NCI-H748 treated with DMSO at 0.1 percent for 48 hours (cell line): Measurements from ENCODE around the gene LRRC8C.
A peak's percentile ranks its signal among the peaks of the same experiment; 100 is the strongest.
"Not testable (repeated sequence)": the region's sequence is repeated elsewhere in the genome, so short reads cannot be mapped to it uniquely, and the experiment has no call there.

Source experiments
- DNase-seq: peaks from one replicate; lab custom pipeline; 2025; lab: John Stamatoyannopoulos, UW

LRRC8C gene

DNA sequence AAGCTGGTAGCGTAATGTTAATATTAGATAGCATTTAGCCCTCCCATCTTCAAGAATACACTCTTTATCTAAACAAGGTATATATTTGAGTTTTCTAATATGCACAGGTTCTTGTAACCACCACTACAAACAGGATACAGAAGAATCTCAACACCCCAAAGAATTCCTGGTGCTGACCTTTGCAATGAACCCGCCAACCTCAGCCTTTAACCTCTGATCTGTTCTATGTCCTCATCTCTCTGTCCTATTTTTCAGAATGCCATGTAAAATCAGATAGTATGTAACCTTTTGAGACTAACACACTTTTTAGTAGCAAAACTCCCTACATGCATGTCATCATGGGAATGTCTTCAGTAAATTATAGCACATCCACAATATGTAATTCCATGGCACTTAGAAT, 71.1 kb downstream of the LRRC8C start:
- no peak for DNase-seq

DNA sequence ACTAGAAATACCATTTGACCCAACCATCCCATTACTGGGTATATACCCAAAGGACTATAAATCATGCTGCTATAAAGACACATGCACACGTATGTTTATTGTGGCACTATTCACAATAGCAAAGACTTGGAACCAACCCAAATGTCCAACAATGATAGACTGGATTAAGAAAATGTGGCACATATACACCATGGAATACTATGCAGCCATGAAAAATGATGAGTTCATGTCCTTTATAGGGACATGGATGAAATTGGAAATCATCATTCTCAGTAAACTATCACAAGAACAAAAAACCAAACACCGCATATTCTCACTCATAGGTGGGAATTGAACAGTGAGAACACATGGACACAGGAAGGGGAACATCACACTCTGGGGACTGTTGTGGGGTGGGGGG, 72.0 kb downstream of the LRRC8C start:
- not testable (repeated sequence) for DNase-seq

DNA sequence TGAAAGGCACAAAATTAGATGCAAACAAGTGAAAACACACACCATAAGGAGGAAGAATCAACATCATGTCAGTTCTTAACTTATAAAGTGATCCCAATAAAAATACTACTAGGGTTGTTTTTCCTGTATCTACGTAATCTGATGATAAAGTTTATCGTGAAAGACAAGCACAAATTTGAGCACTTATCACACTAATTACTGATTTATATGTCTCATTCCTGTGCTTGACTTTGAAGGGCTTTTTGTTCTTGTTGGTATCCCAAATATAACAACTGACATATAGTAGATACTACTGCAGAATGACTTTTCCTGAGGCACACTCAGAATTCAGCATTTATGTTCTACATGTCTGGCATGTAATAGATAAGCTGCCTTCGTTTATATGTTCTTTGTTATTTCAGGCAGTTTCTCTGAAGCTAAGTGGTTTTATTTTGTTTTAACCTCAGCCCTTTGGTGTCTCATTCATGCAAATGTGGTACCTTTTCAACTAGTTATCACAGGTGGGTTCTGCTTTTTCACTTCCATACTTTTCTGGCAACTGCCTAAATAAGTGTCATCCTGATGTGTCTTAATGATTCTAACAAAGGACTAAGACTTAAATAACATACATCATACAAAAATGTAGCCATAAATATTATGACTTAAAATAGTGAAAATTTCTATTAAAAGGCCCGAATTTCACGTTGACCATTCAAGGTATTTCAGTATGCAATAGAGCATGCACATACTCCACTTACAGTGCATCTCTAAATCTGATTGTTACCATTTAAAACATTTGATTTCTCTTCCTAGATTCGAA, 73.2 kb downstream of the LRRC8C start:
- DNase-seq, result no peak

DNA sequence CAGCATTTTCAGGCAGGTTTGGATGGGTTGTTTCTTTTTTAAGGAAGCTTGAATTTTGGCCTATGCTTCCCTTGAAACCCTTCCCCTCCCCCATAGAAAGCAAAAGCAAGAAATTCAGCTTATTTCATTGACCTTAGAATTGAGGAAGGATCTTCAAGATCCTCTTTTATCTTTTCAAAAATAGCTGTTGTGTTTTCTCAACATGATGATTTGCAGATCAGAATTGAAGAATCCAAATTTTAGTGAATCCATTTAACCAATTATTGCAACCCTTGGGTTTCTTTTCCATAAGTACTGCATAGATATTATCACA, 73.7 kb downstream of the LRRC8C start:
- no peak for DNase-seq

DNA sequence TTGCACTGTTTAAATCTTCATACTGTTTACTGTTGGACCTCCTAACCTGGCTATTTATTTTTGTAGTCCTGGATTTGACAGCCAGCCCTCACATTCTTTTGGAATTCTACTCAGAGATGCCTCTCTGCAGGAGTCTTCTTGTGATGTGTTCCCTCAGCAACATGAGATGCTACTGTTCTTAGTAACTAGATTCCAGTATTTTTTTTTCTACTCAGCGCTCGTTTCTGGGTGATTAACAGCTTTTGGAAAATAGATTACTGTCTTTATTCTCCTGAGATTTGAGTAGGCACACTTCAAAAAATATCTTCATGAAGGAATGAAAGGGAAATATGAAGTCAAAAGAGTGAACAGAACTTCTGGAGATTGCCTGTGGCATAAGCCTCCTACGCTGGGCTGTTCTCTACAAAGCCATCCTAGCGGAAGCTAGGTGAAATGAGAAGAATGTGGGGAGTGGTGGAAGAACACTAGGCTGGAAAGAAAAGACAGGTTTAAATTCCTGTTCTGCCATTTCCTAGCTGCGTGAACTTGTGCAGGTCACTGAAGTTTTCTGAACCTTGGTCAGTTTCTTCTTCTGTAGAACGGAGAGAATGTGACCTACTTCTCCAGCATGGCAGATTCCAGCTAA, 75.9 kb downstream of the LRRC8C start:
- no peak for DNase-seq

DNA sequence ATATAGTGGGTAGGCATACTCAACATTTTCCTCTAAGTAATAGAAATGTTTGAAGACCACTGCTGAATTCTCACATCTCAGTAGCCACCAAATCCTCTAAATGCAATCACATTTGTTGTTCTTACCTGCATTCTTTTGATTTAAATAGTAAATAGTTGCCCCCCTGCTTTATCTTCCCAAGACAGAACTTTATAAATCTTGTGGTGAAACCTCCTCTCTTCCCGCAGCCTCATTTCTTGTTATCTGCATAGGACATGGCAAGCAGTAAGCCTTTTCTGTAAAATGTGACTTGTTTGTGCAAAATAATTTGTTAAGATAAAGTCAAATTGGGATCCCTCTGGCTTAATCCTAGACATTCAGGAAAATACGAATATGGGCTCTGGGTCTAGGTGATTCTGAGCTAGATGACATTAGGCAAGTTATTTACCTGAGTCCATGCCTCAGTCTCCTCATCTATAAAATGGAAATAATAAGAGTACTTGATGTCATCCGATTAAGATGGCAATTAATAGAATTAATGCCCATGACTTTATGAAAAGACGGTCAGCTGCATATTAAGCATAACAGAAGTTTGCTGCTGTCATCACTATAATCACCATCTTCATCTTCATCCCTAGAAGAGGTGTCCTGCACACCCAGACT, 77.7 kb downstream of the LRRC8C start:
- no peak for DNase-seq

DNA sequence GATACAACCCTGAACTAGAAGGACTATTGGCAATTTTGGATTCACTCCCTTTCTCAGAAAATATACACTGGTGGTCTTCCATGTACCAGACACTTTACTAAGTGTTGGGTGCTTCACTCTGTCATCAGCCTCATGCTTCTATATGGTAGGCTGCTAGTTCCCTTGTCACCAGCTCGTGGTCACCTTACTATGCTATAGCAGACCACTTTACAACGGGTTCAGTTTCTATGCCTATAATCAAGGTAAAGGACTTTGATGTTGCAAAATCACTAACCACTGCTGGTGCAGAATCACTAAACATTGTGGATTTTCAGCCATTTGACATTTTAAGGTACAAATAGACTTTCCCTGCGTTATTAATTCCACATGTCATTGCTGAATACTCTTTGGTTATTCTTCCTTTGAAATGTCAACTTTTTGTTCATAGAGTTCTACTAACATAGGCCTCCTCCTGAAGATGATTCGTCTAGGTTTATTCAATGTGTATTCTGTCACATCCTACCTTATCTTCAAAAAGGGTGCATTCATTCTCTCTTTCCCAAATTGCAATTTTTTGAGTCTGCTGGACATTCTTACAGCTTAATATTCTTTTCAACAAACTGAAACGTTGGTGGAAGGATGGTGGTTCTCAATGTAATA, 78.3 kb downstream of the LRRC8C start:
- no peak for DNase-seq

DNA sequence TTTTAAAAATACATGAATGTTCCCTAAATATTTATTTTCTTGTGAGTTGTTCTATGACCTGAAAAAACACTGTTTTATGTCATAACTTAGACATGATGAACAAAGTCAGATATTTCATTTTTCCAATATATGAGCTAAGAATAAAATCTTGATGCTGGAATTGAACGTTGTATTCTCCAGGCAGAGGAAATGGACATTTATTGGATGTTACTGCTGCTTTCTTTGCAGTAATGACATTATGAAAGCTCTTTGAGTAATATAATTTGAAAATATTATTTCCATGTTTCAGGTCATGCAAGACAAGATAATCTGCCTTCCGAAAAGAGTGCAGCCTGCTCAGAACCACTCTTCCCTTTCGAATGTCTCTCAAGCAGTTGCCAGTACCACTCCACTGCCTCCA, 79.5 kb downstream of the LRRC8C start:
- no peak for DNase-seq

DNA sequence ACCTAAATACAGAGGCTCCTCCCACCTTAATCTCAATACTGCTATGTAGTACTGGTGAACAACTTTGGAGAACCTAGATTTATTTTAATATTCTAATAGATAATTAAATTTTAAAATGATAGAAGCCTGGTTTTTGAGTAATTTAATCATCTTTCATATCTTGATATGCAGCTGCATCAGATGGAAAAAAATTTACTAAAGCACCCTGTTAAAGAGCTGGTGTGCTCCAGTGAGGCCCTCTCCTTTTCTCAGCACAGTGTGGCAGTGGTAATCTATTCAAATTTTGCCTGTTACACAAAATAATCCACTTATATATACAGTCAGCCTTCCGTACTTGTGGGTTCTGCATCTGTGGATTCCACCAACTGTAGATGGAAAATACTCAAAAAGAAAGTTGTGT, 82.8 kb downstream of the LRRC8C start:
- no peak for DNase-seq

DNA sequence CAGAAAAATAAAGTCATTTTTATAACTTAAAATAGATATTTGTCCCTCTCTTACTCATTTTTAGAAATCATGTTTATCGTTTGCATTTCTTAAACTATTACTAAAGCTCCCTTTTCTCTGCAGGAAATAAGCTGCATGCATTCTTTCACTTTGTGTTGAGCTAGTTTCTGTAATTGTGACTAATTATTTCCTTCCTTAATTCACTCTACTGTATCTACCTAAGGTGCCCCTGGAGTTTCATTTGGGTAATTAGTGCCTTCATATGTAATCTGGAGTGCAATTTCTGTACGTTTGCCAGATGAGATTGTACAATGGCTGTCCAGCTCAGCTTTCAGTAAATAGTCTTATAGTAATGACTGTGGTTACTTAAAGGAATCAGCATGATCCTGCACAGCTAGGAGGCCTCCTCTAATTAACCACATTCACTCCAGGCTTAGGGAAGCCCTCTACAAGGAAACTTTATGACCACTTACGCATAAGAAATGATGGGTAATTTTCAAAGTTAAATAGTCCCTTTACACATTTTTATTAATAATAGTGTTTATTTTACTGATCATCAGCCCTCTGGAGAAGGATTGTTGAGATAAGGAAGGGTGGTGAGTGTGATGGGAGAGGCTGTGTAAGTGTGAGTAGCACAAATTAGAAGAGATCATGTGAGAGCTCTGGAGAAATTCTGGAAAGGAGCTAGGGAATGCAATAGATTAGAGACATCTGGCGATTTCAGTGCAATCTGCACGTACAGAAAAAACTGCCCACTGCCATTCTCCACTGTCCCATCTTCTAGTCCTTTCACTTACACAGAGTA, 86.8 kb downstream of the LRRC8C start:
- DNase-seq, result peak; percentile 40

DNA sequence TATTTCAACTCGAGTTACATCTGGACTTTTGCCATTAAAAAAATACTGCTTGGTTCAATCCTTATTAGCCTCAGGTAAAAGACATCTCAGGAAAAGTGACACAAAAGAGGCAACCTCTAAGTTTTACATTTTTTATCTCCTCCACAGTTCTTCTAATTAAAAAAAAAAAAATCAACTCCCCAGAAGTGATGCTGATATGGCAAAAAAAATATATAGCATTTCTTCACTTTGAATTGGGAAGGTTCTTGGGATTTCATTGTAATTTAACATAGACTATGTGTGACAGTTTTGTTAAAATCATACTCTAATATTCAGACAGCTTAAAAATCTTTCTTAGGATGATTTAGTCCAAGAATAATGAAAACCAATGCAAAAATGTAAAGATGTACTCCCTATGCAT, 87.9 kb downstream of the LRRC8C start:
- no peak for DNase-seq

DNA sequence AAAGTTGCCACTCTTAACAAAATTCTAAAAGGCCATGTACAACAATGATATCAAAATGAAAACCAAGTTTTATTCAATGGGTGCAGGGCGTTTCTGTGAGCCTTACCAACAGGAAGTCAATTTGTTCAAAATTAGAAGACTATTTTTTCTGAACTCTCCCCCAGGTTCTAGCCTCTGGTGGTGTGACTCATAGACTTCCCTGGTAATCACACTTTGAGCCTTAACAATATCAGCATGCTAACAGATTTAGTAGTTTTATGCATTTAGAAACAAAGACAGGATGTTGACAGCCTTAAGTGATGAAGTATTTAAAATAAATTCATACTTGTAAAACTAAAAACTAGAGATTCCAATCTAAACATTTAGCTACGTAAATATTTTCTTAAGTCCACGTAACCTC, 88.4 kb downstream of the LRRC8C start:
- no peak for DNase-seq

DNA sequence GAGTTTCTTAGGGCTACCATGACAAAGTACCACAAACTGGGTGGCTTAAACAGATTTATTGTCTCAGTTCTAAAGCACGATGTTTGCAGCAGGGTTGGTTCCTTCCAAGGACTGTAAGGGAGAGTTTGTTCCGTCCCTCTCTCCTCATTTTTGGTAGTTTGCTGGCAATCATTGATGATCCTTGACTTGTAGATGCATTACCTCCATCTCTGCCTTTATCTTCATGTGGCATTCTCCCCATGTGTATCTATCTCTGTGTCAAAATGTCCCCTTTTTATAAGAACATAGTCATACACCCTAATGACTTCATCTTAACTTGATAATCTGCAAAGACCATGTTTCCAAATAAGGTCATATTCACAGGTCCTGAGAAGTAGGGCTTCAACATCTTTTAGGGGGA, 90.2 kb downstream of the LRRC8C start:
- DNase-seq, result no peak

DNA sequence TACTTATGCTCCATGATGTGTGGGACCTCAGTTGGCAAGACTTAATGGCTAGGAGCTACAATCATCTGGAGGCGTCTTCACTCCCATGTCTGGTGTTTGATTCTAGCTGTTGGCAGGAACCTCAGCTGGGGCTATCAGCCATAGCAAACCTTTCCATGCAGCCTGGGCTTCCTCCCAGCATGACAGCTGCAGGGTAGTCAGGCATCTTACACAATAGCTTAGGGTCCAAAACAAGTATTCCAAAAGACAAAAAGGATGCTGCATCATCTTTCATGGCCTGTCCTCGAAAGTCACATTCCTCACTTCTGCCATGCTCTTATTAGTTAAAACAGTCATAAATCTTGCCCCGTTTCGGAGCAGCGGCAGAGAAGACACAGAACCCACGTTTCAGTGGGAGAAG, 90.9 kb downstream of the LRRC8C start:
- no peak for DNase-seq

DNA sequence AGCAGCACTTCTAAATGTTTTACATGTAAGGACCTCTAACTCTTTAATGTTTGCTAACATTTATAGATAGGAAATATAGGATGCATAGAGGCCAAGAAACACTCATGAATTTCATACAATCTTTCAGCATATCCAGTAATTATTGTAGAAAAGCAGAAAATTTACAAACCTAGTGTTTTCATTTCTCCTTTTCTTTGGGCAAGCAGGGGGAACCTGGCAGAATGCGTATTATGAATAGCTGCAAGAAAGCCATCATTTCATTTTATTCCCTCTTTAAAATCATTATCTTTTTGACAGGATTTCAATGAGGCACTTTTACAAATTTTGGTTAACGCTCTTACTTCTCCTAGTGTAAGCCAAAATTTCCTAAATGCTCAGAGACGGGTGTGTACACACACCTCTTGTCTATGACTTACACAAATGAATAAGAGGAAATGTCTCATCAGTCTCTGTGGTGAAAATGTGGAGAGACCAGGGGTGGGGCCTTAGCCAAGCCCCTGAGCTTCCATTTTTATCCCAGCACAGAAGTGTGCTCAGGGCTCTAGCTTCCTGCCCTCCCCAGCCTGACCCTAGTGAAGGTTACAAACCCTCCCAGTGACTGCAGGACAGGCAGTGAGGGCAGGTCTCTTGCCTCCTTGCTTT, 91.6 kb downstream of the LRRC8C start:
- DNase-seq, result no peak

DNA sequence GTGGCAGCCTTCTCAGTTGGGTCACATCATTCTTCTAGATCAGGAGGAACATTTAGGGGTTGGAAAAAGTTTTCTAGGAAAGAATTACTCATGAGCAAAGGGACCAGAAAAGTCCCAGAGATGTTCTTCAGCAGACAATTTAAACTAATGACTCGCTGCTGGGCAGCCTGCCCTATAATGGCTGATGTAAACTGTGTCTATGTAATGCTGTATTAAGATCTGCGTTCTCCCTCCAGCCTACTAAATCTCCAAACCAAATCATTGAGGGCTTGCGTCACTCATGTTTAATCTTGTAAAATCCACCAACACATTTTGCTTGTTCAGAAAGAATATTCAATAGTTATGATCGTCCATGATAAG, 92.1 kb downstream of the LRRC8C start:
- no peak for DNase-seq

DNA sequence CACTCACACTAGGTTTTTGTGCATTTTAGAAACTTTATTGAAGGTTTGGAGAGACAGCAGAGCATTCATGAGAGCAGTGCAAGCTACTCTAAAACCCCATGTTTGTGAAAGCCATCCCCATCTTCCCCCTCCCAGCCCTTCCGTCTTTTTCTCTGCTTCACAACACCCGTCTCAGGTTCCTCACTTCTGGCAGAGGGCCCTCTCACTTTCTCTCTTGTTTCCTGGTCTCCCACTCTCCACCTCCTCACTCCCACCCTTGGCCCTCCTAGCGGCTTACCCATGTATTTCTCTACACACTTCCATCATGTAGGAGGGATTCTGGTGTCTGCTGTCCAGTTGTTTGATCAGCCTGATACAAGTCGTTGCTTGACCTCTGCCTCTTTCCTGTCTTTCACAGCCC, 92.7 kb downstream of the LRRC8C start:
- DNase-seq, result no peak

DNA sequence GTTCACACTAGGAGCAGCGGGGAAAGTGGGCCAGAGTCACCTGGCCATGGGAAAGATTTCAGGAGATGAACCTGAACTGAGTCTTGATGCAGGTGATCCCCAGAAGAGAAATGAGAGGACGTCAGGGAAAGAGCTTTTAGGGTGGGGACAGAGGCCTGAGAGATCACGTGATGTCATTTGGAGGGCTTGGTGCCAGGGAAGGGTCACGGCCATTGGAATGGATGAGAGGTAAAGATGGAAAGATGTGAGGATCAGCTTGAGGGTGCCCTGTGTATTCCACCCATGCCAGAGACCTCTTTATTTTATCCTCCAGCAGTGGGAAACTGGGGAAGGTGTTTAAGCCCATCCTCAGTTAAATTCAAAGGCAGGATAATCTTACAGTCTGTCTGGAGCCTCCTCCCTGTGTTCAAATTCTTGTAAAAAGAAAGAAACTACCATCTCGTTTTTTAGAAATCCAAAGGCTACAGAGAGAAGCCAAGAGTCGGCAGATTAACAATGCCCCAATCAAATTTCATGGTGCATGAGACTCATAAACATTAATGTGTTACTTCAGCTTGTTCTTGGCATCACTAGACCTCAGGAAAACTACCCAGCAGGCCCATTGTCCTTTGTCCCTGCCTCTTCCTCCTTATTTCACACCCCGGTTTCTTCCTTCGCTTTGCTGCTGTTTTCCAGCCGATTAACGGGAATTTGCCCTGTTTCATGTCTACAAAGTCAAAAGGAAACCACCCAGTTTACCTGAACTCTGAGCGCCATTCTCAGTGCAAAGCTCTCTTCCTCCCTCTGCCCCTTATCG, 94.8 kb downstream of the LRRC8C start:
- DNase-seq, result no peak

DNA sequence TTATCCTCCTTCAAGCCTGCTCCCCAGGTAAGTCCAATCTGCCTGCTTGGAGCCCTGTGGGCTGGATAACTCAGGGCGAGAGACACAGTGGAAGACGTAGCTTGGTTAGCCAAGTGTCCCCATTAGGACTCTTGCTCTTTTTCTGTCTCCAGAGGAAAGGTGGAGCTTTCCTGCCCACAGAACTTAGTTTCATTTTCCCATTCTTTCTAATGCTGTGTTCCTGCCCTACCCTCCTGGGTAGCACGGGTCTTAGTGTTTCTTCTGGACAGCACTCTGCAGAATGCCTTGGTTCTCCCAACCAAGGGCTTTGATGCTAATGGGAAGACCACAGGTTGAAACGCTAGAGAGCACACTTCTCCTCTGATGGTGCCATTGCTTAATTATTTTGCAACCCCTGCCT, 95.5 kb downstream of the LRRC8C start:
- DNase-seq, result no peak

DNA sequence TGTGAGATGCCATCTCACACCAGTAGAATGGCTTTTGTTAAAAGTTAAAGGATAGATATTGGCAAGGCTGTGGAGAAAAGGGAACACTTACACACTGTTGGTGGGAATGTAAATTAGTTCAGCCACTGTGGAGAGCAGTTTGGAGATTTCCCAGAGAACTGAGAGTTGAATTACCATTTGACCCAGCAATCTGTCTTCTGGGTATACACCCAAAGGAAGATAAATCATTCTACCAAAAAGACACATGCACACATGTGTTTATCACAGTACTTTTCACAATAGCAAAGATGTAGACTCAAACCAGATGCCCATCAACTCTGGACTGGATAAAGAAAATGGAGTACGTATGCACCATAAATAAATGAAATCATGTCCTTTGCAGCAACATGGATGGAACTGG, 99.3 kb downstream of the LRRC8C start:
- DNase-seq, result no peak

DNA sequence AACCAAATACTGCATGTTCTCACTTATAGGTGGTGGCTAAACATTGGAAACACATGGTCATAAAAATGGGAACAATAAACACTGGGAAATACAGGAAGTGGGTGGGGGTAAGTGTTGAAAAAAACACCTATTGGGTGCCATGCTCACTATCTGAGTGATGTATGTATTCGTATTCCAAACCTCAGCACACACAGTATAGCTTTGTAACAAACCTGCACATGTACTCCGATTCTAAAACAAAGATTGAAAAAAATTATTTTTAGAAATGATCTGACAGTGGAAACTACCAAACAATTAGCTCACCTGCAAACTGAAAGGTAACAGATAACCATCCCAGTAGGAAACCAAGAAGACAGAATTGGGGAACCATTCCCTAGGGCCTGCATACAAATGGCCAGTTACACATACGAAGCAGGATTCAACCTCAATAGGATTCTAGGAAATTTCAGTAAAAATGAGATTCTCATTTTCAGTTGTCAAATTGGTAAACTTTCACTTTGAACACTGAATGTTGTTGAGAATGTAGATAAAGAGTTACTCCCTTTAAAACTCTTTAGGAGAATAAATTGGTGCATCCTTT, 99.8 kb downstream of the LRRC8C start:
- DNase-seq, result no peak
